GM23338 (cell line): ENCODE results near the gene ADSS1.

Experiments
- CREB1 ChIP-seq: fragments of 250-450 bp; sonication (Bioruptor Pico); IDR thresholded peaks from 2 replicates; pipeline ENCODE4 v1.5.0; 2020; ENCODE audit warnings: low read depth, mild to moderate bottlenecking, moderate library complexity
- EZH2 ChIP-seq: fragments of 200-600 bp; sonication (generic); IDR thresholded peaks from one replicate; pipeline ENCODE4 v1.8.0; 2017; ENCODE audit warnings: antibody characterized with exemption, mild to moderate bottlenecking, low read depth; ENCODE audit not compliant: unreplicated experiment
- EZH2phosphoT487 ChIP-seq: fragments of 200-600 bp; sonication (generic); IDR thresholded peaks from one replicate; pipeline ENCODE4 v1.8.1; 2018; ENCODE audit warnings: antibody characterized with exemption; ENCODE audit not compliant: unreplicated experiment
- JUNB ChIP-seq: IDR thresholded peaks from one replicate; pipeline ENCODE4 v1.6.1; 2016; ENCODE audit warnings: antibody characterized with exemption; ENCODE audit not compliant: unreplicated experiment
- POLR2AphosphoS5 ChIP-seq: IDR thresholded peaks from 2 replicates; pipeline ENCODE4 v1.6.1; 2016; ENCODE audit warnings: antibody characterized with exemption, low read depth
- STAT1 ChIP-seq: IDR thresholded peaks from one replicate; pipeline ENCODE4 v1.6.1; 2016; ENCODE audit warnings: antibody characterized with exemption; ENCODE audit not compliant: unreplicated experiment
- ZNF114 ChIP-seq: fragments of 250-450 bp; sonication (Bioruptor Pico); IDR thresholded peaks from 2 replicates; pipeline ENCODE4 v1.5.0; 2020; ENCODE audit warnings: mild to moderate bottlenecking, moderate library complexity
- ZNF331 ChIP-seq: fragments of 250-450 bp; sonication (Bioruptor Pico); IDR thresholded peaks from 2 replicates; pipeline ENCODE4 v1.5.0; 2020; ENCODE audit warnings: low read depth, mild to moderate bottlenecking, moderate library complexity
- TF ChIP-seq, protein P1 (sequence below), 2 experiments: fragments of 200-600 bp in 1 of 2; sonication (generic) in 1 of 2; conservative IDR thresholded peaks; 2 replicates each; pipeline versions ENCODE4 v1.5.1 to v1.6.1; 2016 to 2017; ENCODE audit warnings: antibody characterized with exemption in 2 of 2, low read depth in 2 of 2, mild to moderate bottlenecking in 2 of 2, moderate library complexity in 1 of 2
- TF ChIP-seq, protein P2 (sequence below): IDR thresholded peaks from one replicate; pipeline ENCODE4 v1.6.1; 2018; ENCODE audit warnings: antibody characterized with exemption; ENCODE audit not compliant: unreplicated experiment
- TF ChIP-seq, protein P3 (sequence below): IDR thresholded peaks from 2 replicates; pipeline ENCODE4 v1.6.1; 2016; ENCODE audit warnings: antibody characterized with exemption
- TF ChIP-seq, protein P4 (sequence below): fragments of 250-450 bp; sonication (Bioruptor Pico); IDR thresholded peaks from 2 replicates; pipeline ENCODE4 v1.5.0; 2020; ENCODE audit warnings: mild to moderate bottlenecking, moderate library complexity

DNA sequence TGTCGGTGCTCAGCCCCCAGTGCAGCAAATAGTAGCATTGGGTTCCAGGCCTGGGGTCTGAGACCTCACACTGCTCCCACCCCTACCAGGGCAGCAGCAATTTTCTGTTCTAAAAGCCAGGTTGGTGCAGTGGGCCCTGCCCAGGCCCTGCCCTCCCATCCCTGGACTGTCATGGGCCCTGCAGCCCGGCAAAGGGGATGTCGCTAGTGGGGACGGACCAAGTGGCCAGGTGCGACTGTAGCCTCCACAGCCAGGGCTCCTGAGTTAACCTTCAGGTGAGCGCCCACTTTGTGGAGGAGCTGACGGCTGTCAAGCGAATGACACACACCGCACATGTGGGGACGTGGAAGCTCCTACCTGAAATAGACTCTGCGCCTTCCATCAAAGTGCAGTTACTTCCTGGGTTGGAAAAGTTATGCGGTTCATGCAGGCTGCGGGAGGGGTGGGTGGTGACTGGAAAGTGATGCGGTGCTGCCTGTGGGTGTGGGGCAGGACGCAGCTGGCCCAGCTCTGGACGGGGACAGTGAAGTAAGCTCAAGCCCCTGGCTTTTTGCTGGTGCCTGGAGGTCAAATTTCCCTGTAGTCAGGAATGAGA is 33.1 kb upstream of the ADSS1 start:
- no peak for TF ChIP-seq EZH2phosphoT487
- no peak for TF ChIP-seq POLR2AphosphoS5
- TF ChIP-seq, protein P1, sequence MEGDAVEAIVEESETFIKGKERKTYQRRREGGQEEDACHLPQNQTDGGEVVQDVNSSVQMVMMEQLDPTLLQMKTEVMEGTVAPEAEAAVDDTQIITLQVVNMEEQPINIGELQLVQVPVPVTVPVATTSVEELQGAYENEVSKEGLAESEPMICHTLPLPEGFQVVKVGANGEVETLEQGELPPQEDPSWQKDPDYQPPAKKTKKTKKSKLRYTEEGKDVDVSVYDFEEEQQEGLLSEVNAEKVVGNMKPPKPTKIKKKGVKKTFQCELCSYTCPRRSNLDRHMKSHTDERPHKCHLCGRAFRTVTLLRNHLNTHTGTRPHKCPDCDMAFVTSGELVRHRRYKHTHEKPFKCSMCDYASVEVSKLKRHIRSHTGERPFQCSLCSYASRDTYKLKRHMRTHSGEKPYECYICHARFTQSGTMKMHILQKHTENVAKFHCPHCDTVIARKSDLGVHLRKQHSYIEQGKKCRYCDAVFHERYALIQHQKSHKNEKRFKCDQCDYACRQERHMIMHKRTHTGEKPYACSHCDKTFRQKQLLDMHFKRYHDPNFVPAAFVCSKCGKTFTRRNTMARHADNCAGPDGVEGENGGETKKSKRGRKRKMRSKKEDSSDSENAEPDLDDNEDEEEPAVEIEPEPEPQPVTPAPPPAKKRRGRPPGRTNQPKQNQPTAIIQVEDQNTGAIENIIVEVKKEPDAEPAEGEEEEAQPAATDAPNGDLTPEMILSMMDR (conservative IDR thresholded peaks at IDR 0.05; ENCODE audit: low read depth in 2 of 2), result no peak
- TF ChIP-seq JUNB, result no peak
- TF ChIP-seq EZH2, result no peak
- no peak for TF ChIP-seq CREB1 (CRISPR knock-in tag)
- TF ChIP-seq, protein P2, sequence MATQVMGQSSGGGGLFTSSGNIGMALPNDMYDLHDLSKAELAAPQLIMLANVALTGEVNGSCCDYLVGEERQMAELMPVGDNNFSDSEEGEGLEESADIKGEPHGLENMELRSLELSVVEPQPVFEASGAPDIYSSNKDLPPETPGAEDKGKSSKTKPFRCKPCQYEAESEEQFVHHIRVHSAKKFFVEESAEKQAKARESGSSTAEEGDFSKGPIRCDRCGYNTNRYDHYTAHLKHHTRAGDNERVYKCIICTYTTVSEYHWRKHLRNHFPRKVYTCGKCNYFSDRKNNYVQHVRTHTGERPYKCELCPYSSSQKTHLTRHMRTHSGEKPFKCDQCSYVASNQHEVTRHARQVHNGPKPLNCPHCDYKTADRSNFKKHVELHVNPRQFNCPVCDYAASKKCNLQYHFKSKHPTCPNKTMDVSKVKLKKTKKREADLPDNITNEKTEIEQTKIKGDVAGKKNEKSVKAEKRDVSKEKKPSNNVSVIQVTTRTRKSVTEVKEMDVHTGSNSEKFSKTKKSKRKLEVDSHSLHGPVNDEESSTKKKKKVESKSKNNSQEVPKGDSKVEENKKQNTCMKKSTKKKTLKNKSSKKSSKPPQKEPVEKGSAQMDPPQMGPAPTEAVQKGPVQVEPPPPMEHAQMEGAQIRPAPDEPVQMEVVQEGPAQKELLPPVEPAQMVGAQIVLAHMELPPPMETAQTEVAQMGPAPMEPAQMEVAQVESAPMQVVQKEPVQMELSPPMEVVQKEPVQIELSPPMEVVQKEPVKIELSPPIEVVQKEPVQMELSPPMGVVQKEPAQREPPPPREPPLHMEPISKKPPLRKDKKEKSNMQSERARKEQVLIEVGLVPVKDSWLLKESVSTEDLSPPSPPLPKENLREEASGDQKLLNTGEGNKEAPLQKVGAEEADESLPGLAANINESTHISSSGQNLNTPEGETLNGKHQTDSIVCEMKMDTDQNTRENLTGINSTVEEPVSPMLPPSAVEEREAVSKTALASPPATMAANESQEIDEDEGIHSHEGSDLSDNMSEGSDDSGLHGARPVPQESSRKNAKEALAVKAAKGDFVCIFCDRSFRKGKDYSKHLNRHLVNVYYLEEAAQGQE, result no peak
- TF ChIP-seq, protein P3, sequence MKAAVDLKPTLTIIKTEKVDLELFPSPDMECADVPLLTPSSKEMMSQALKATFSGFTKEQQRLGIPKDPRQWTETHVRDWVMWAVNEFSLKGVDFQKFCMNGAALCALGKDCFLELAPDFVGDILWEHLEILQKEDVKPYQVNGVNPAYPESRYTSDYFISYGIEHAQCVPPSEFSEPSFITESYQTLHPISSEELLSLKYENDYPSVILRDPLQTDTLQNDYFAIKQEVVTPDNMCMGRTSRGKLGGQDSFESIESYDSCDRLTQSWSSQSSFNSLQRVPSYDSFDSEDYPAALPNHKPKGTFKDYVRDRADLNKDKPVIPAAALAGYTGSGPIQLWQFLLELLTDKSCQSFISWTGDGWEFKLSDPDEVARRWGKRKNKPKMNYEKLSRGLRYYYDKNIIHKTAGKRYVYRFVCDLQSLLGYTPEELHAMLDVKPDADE, result no peak
- TF ChIP-seq STAT1, result no peak
- TF ChIP-seq, protein P4, sequence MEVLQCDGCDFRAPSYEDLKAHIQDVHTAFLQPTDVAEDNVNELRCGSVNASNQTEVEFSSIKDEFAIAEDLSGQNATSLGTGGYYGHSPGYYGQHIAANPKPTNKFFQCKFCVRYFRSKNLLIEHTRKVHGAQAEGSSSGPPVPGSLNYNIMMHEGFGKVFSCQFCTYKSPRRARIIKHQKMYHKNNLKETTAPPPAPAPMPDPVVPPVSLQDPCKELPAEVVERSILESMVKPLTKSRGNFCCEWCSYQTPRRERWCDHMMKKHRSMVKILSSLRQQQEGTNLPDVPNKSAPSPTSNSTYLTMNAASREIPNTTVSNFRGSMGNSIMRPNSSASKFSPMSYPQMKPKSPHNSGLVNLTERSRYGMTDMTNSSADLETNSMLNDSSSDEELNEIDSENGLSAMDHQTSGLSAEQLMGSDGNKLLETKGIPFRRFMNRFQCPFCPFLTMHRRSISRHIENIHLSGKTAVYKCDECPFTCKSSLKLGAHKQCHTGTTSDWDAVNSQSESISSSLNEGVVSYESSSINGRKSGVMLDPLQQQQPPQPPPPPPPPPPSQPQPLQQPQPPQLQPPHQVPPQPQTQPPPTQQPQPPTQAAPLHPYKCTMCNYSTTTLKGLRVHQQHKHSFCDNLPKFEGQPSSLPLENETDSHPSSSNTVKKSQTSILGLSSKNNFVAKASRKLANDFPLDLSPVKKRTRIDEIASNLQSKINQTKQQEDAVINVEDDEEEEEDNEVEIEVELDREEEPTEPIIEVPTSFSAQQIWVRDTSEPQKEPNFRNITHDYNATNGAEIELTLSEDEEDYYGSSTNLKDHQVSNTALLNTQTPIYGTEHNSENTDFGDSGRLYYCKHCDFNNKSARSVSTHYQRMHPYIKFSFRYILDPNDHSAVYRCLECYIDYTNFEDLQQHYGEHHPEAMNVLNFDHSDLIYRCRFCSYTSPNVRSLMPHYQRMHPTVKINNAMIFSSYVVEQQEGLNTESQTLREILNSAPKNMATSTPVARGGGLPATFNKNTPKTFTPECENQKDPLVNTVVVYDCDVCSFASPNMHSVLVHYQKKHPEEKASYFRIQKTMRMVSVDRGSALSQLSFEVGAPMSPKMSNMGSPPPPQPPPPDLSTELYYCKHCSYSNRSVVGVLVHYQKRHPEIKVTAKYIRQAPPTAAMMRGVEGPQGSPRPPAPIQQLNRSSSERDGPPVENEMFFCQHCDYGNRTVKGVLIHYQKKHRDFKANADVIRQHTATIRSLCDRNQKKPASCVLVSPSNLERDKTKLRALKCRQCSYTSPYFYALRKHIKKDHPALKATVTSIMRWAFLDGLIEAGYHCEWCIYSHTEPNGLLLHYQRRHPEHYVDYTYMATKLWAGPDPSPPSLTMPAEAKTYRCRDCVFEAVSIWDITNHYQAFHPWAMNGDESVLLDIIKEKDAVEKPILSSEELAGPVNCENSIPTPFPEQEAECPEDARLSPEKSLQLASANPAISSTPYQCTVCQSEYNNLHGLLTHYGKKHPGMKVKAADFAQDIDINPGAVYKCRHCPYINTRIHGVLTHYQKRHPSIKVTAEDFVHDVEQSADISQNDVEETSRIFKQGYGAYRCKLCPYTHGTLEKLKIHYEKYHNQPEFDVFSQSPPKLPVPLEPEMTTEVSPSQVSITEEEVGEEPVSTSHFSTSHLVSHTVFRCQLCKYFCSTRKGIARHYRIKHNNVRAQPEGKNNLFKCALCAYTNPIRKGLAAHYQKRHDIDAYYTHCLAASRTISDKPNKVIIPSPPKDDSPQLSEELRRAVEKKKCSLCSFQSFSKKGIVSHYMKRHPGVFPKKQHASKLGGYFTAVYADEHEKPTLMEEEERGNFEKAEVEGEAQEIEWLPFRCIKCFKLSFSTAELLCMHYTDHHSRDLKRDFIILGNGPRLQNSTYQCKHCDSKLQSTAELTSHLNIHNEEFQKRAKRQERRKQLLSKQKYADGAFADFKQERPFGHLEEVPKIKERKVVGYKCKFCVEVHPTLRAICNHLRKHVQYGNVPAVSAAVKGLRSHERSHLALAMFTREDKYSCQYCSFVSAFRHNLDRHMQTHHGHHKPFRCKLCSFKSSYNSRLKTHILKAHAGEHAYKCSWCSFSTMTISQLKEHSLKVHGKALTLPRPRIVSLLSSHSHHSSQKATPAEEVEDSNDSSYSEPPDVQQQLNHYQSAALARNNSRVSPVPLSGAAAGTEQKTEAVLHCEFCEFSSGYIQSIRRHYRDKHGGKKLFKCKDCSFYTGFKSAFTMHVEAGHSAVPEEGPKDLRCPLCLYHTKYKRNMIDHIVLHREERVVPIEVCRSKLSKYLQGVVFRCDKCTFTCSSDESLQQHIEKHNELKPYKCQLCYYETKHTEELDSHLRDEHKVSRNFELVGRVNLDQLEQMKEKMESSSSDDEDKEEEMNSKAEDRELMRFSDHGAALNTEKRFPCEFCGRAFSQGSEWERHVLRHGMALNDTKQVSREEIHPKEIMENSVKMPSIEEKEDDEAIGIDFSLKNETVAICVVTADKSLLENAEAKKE (CRISPR knock-in tag), result no peak
- no peak for TF ChIP-seq ZNF114
- no peak for TF ChIP-seq ZNF331
